Mucosa of descending colon (tissue), 3 donors: ENCODE results near the gene FLT4. TPM values are rescaled to one million over a fixed set of nuclear protein-coding genes. Genes with fewer than 3 reads are reported as not detected.

ENCODE experiments used
- ATAC-seq: fragments of 200-7000 bp; cut with Tn5 transposase; one replicate; pipeline ENCODE4 v1.9.1; 2020; ENCODE audit warnings: mild to moderate bottlenecking, moderate library complexity
- DNase-seq, 3 donors: peaks; one replicate each; pipeline ENCODE4 v3.0.0-alpha.2; 2020
- H3K36me3 ChIP-seq: fragments of 200-600 bp; one replicate; pipeline ENCODE4 v1.8.0; 2021; ENCODE audit warnings: low read depth, mild to moderate bottlenecking
- H3K4me1 ChIP-seq: fragments of 200-600 bp; one replicate; pipeline ENCODE4 v1.8.0; 2021; ENCODE audit warnings: low read depth, mild to moderate bottlenecking
- H3K4me3 ChIP-seq: fragments of 200-600 bp; one replicate; pipeline ENCODE4 v1.8.0; 2021; ENCODE audit warnings: mild to moderate bottlenecking
- H3K9me3 ChIP-seq: fragments of 200-600 bp; one replicate; pipeline ENCODE4 v1.8.0; 2021; ENCODE audit warnings: mild to moderate bottlenecking
- CTCF ChIP-seq: fragments of 200-600 bp; IDR thresholded peaks from one replicate; pipeline ENCODE4 v1.8.0; 2022; ENCODE audit warnings: antibody characterized with exemption, mild to moderate bottlenecking
- intact Hi-C, 2 donors: fragments of 100-400 bp; cut with DNase I in 1 of 2; cut with micrococcal nuclease in 1 of 2; formaldehyde crosslinking; loops; one replicate each; pipeline versions ENCODE4 v1.11.0 to v1.11.1; 2022; cut with DNase I, micrococcal nuclease
- total RNA-seq, 3 donors: library from RNA; stranded (reverse); fragmentation: NEBNext Ultra II Directional in 2 of 3; extraction: Animal tissue kit (Norgen Biotek cat#: 25700) in 2 of 3; gene quantifications; one replicate each; pipeline versions ENCODE4 v1.2.1 to v1.2.4, GENCODE V29; 2021 to 2023
- donor health status: DM: no; HTN: no; CAD: no; lungs with moderate emphysema.
- donor health status: DM: no; HTN: no; CAD: no.
- donor health status: DM: no; HTN: yes; CAD: no.

Gene FLT4
- total RNA-seq, 3 donors from 2014 or later = 2.8 to 9.7 (median 6.0) TPM

GRCh38 chr5:180595046-180595379 lies 54.4 kb downstream of the FLT4 start:
- H3K36me3 ChIP-seq = no peaks in the 10 kb centered on the region
- ATAC-seq = no peak
- no peaks in the 10 kb centered on the region for H3K9me3 ChIP-seq

GRCh38 chr5:180594311-180595045 lies 54.9 kb downstream of the FLT4 start:
- ATAC-seq (peak; percentile 10), DNase-seq (no peak)
- Histone ChIP-seq H3K4me1 (no peaks in the 10 kb centered on the region), H3K9me3 (no peaks in the 10 kb centered on the region), H3K4me3 (no peak overlapping the region), H3K36me3 (no peaks in the 10 kb centered on the region)
- intact Hi-C loops = no loop called here
- no peak for TF ChIP-seq CTCF

More at GRCh38 chr5:180595046-180595379, 54.4 kb downstream of the FLT4 start:
- intact Hi-C loops = no loop called here
- TF ChIP-seq CTCF = no peak
- DNase-seq = no peak
- no peak overlapping the region for H3K4me3 ChIP-seq
- no peaks in the 10 kb centered on the region for H3K4me1 ChIP-seq

- Histone ChIP-seq H3K4me1 (no peaks in the 10 kb centered on the region), H3K4me3 (no peak overlapping the region), H3K9me3 (no peaks in the 10 kb centered on the region), H3K36me3 (no peaks in the 10 kb centered on the region)
- TF ChIP-seq CTCF = no peak
- no peak for ATAC-seq
- intact Hi-C loops = no loop called here
- DNase-seq = no peak
These were observed 55.8 kb downstream of the FLT4 start for GRCh38 chr5:180593446-180594206.

GRCh38 chr5:180592176-180592575 lies 57.2 kb downstream of the FLT4 start:
- no peak overlapping the region for H3K4me3 ChIP-seq
- no peak for TF ChIP-seq CTCF
- ATAC-seq (no peak), DNase-seq (no peak)
- H3K36me3 ChIP-seq = no peaks in the 10 kb centered on the region
- intact Hi-C loops = no loop called here
- H3K4me1 ChIP-seq = no peaks in the 10 kb centered on the region
- H3K9me3 ChIP-seq = no peaks in the 10 kb centered on the region

- H3K4me3 ChIP-seq = no peak within 1 kb of the TSS
- no peaks in the 10 kb centered on the region for H3K9me3 ChIP-seq
- no peak for DNase-seq
- H3K36me3 ChIP-seq = no peaks in the 10 kb centered on the region
- ATAC-seq = peak; percentile 39
- H3K4me1 ChIP-seq = no peaks in the 10 kb centered on the region
- TF ChIP-seq CTCF = no peak
- intact Hi-C loops = no loop called here
These were observed 58.0 kb downstream of the FLT4 start, which contains the start of gene SCGB3A1 for GRCh38 chr5:180591311-180591887. Gene SCGB3A1 (minus strand): TSS chr5:180591499. CDS start chr5:180591462, 37 bp downstream.
